Measurements from ENCODE around the gene PIEZO1. TPM values are rescaled to one million over a fixed set of nuclear protein-coding genes. Genes with fewer than 3 reads are reported as not detected.

PIEZO1 gene
- total and polyA plus RNA-seq, 2 donors (not counting 1 experiment from before 2014, with no cell fraction given), result 108 to 331 TPM

- peaks cover 17% of the 10 kb centered on the region for H4K20me1 ChIP-seq (ENCODE audit: control insufficient read depth, insufficient read depth, low read length, poor library complexity, severe bottlenecking)
- DNase-seq (no peak), ATAC-seq (ENCODE audit: low read depth) (no peak)
- POLR2A ChIA-PET, result interaction anchor here (0.5 to 0.7 kb wide), 6 partner anchors 10 to 248 kb away, joined by 3 to 11 read pairs (median 4); no protein-coding TSS in a partner anchor
- no peaks in the 10 kb centered on the region for H3K36me3 ChIP-seq (replicated peaks in 1 of 2; ENCODE audit: control extremely low read depth in 1 of 2, control insufficient read depth in 1 of 2, extremely low read depth in 1 of 2, insufficient read depth in 2 of 2, low read length in 1 of 2)
- no peak overlapping the region for H3K4me3 ChIP-seq (ENCODE audit: control extremely low read depth in 1 of 5, extremely low read depth in 1 of 5, insufficient read depth in 1 of 5, low read depth in 2 of 5, low read length in 4 of 5)
- H3K9ac ChIP-seq (ENCODE audit: low read length), result no peak overlapping the region
- no peaks in the 10 kb centered on the region for H3K27me3 Mint-ChIP-seq
- intact Hi-C loops (cut with micrococcal nuclease), result loop anchor here (10.0 kb wide), 1 partner anchor 877 kb away; the partner anchor contains the start of gene RPL13
- 53% methylated on average over 27 of the region's 28 CpGs for WGBS (ENCODE audit: insufficient coverage)
- H3K4me1 Mint-ChIP-seq, result peaks cover 44% of the 10 kb centered on the region
- no peaks in the 10 kb centered on the region for H3K9me3 Mint-ChIP-seq (ENCODE audit: insufficient read depth)
- H3K9me3 ChIP-seq (ENCODE audit: control extremely low read depth in 1 of 3, control insufficient read depth in 2 of 3, insufficient read depth in 1 of 3, low read length in 2 of 3), result peaks cover 0 to 4% (median 0%) of the 10 kb centered on the region in 3 donors
- peaks cover 25% of the 10 kb centered on the region for H3K79me2 ChIP-seq (ENCODE audit: control insufficient read depth, insufficient read depth, low read length)
- H3K27ac ChIP-seq (ENCODE audit: low read length in 2 of 2), result no peak overlapping the region
- H3K27me3 ChIP-seq (replicated peaks in 1 of 4; ENCODE audit: control extremely low read depth in 1 of 4, control insufficient read depth in 3 of 4, insufficient read depth in 4 of 4, low read length in 3 of 4), result no peaks in the 10 kb centered on the region
- no peak for TF ChIP-seq EZH2 (IDR thresholded peaks at IDR 0.05; ENCODE audit: borderline replicate concordance, insufficient read depth, low read depth, low read length, poor library complexity, severe bottlenecking)
- TF ChIP-seq CTCF (IDR thresholded peaks at IDR 0.05), result no peak
- CTCF ChIA-PET, result interaction anchor here (0.7 to 1.4 kb wide), 2 partner anchors 19 to 113 kb away, joined by 4 to 6 read pairs; no protein-coding TSS in a partner anchor
- H3K4me1 ChIP-seq (ENCODE audit: control insufficient read depth in 2 of 2, insufficient read depth in 2 of 2, low read length in 2 of 2), result peaks cover 35 to 56% of the 10 kb centered on the region in 2 donors
- no peak overlapping the region for H2AFZ ChIP-seq (ENCODE audit: insufficient read depth, low read depth, low read length, poor library complexity, severe bottlenecking)
- no peak overlapping the region for H3K4me2 ChIP-seq (replicated peaks; ENCODE audit: low read depth, low read length, poor library complexity, severe bottlenecking)
- H3K27ac Mint-ChIP-seq, result peak overlapping the region; percentile 59
- H3K4me3 Mint-ChIP-seq, result no peak overlapping the region
Observed at GRCh38 chr16:88688013-88688778, 96.8 kb downstream of the PIEZO1 start.

- Mint-ChIP-seq H3K9me3 (ENCODE audit: insufficient read depth) (no peaks in the 10 kb centered on the region), H3K4me1 (peaks cover 42% of the 10 kb centered on the region), H3K27ac (no peak overlapping the region), H3K4me3 (no peak overlapping the region), H3K27me3 (no peaks in the 10 kb centered on the region)
- Histone ChIP-seq H3K9ac (ENCODE audit: low read length) (no peak overlapping the region), H3K4me1 (ENCODE audit: control insufficient read depth in 2 of 2, insufficient read depth in 2 of 2, low read length in 2 of 2) (peaks cover 30 to 55% of the 10 kb centered on the region in 2 donors), H4K20me1 (ENCODE audit: control insufficient read depth, insufficient read depth, low read length, poor library complexity, severe bottlenecking) (peaks cover 17% of the 10 kb centered on the region), H3K9me3 (ENCODE audit: control extremely low read depth in 1 of 3, control insufficient read depth in 2 of 3, insufficient read depth in 1 of 3, low read length in 2 of 3) (peaks cover 0 to 4% (median 0%) of the 10 kb centered on the region in 3 donors), H2AFZ (ENCODE audit: insufficient read depth, low read depth, low read length, poor library complexity, severe bottlenecking) (no peak overlapping the region), H3K4me2 (replicated peaks; ENCODE audit: low read depth, low read length, poor library complexity, severe bottlenecking) (no peak overlapping the region), H3K27ac (ENCODE audit: low read length in 2 of 2) (no peak overlapping the region), H3K27me3 (replicated peaks in 1 of 4; ENCODE audit: control extremely low read depth in 1 of 4, control insufficient read depth in 3 of 4, insufficient read depth in 4 of 4, low read length in 3 of 4) (no peaks in the 10 kb centered on the region), H3K4me3 (ENCODE audit: control extremely low read depth in 1 of 5, extremely low read depth in 1 of 5, insufficient read depth in 1 of 5, low read depth in 2 of 5, low read length in 4 of 5) (no peak overlapping the region), H3K36me3 (replicated peaks in 1 of 2; ENCODE audit: control extremely low read depth in 1 of 2, control insufficient read depth in 1 of 2, extremely low read depth in 1 of 2, insufficient read depth in 2 of 2, low read length in 1 of 2) (no peaks in the 10 kb centered on the region), H3K79me2 (ENCODE audit: control insufficient read depth, insufficient read depth, low read length) (peaks cover 25% of the 10 kb centered on the region)
- WGBS (ENCODE audit: insufficient coverage), result no CpG with 5 or more reads among the region's 3 CpGs
- ATAC-seq (ENCODE audit: low read depth) (no peak), DNase-seq (no peak)
- intact Hi-C loops (cut with micrococcal nuclease), result loop anchor here (10.0 kb wide), 1 partner anchor 877 kb away; the partner anchor contains the start of gene RPL13
- TF ChIP-seq EZH2 (IDR thresholded peaks at IDR 0.05; ENCODE audit: borderline replicate concordance, insufficient read depth, low read depth, low read length, poor library complexity, severe bottlenecking) (no peak), CTCF (IDR thresholded peaks at IDR 0.05) (no peak)
- ChIA-PET POLR2A (interaction anchor here (0.5 to 1.9 kb wide), 8 partner anchors 11 to 248 kb away, joined by 3 to 11 read pairs (median 4); no protein-coding TSS in a partner anchor), CTCF (interaction anchor here (0.7 to 1.4 kb wide), 5 partner anchors 20 to 112 kb away, joined by 3 to 6 read pairs (median 4); partner anchors contain the start of gene IL17C)
Observed at GRCh38 chr16:88687676-88688012, 97.4 kb downstream of the PIEZO1 start.

All from B cell (primary cell).